WI38 (cell line): Measurements from ENCODE around the gene CBX5.

ENCODE experiments used
- H3K4me3 ChIP-seq: 2 replicates; pipeline ENCODE4 v1.5.1; 2011; ENCODE audit warnings: low read depth, mild to moderate bottlenecking, control low read depth, low read length
- TF ChIP-seq, protein P1 (sequence below): IDR thresholded peaks from 2 replicates; pipeline ENCODE4 v1.5.1; 2012; ENCODE audit warnings: low read depth, mild to moderate bottlenecking, control low read depth, low read length

Gene CBX5

DNA sequence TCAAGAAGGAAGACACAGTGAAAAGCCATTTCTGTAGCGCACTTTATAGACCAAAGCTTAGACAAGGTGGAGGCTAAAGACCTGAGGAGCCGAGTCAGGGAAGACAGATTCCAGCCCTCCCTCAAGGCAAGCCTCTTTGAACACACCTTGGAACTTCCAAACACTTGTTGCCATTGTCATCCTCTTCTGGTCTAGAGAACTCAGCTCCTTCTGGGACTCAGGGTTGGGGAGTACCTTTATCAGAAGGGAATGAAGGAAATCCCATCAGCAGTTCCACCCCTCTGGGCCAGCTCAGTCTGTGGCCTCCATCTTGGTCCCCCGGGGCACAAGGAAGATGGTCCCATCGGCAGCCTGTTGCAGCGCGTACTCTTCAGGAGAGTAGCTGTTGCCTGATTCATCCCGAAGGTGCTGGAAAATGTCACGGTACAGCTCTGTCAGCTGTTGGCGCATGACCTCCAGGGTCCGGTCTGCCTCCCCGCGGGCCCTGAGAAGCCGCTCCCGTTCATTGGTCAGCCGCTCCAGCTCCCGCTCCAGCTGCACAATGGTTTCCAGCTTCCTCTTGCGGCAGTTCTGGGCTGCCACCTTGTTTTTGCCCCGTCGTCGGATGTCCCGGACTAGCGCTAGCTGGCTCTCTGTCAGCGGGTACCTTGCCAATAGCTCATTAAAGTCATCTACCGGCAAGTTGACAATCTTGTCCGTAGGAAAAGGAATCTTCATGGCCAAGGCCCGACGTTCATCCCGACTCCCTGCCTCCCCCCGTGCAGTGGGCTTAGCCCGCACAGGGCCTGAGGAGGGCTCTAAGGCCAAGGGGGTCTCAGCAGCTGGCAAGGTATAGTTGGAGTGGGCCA lies 12.4 kb upstream of the CBX5 start:
- no peak overlapping the region for H3K4me3 ChIP-seq
- TF ChIP-seq, protein P1, sequence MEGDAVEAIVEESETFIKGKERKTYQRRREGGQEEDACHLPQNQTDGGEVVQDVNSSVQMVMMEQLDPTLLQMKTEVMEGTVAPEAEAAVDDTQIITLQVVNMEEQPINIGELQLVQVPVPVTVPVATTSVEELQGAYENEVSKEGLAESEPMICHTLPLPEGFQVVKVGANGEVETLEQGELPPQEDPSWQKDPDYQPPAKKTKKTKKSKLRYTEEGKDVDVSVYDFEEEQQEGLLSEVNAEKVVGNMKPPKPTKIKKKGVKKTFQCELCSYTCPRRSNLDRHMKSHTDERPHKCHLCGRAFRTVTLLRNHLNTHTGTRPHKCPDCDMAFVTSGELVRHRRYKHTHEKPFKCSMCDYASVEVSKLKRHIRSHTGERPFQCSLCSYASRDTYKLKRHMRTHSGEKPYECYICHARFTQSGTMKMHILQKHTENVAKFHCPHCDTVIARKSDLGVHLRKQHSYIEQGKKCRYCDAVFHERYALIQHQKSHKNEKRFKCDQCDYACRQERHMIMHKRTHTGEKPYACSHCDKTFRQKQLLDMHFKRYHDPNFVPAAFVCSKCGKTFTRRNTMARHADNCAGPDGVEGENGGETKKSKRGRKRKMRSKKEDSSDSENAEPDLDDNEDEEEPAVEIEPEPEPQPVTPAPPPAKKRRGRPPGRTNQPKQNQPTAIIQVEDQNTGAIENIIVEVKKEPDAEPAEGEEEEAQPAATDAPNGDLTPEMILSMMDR: no peak

DNA sequence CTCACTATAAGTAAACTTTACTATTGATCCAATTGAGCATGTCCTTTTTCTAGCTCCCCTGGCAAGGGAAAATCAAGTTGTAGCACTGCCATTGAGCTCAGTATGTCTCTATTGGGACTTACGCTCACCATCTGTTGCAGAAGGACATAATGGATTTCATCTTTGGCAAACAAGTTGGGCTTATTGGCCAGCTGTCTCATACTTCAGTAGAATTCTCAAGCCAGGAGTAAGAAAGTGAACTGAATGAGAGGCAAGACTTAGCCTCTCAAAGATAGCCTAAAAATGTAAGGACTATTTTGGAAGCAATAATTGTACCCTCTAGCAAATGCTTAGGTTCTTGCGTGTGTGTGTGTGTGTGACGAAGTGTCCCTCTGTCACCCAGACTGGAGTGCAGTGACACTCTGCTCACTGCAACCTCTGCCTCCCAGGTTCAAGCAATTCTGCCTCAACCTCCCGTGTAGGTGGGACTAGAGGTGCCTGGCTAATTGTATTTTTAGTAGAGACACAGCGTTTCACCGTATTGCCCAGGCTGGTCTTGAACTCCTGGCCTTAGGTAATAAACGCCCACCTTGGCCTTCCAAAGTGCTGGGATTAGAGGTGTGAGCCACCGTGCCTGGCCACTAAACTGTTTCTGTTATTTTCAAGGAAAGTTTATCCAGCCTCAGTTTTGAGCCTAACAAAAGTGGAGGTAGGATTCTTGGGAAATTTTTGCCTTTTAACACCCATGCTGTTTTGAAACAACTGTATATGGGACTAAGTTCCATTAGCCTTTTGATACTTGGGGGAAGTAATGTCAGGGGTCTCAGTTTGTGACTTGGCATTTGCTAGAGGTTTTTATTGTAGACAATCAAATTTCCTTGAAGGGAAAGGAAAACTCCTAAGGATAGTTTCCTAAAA lies 7.6 kb upstream of the CBX5 start:
- H3K4me3 ChIP-seq: no peak overlapping the region
- TF ChIP-seq, protein P1: no peak

DNA sequence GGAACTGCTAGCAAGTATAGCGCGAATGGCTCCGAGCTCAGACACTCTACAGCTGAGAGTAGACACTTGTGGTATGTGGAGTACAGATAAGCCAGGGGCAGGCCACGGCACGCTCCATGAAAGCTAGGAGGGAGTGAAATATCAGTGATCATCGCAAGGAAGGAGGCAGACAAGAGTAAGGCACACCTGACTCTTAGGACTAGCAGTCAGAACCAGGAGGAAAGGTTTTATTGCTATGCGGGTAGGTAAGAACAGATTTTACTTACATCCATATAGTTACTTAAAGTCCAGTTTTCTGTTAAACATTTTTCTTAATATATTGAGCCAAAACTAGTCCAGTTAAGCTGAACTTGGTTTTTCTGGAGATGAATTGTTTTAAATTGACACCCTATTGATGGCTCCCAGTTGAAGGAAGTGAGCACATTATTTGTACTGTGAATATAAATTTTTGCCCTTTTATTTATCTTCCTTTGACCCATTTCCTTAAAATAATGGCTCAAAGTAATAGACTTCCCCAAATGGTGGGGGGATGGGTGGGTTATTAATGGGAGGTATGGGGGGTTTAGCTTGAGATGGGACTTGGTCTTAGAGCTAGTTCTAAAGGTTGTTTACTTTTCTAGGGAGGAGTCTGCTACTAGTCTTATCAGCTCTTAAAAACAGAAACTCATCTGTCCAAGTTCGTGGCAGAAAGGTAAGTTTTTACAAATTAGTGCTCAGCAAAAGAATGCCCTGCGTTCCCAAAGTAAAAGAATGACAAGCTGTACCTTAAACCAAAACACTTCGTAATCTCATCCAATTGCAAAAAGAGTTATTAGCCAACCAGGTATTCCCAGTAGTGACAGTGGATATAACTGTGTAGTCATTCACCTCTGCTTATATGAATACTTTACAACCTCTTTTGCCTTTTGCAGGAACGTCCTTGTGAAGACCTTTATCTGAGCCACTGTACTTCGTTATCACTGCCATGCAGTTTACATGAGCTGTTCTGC lies 6.4 kb upstream of the CBX5 start:
- H3K4me3 ChIP-seq: no peak overlapping the region
- TF ChIP-seq, protein P1: no peak

DNA sequence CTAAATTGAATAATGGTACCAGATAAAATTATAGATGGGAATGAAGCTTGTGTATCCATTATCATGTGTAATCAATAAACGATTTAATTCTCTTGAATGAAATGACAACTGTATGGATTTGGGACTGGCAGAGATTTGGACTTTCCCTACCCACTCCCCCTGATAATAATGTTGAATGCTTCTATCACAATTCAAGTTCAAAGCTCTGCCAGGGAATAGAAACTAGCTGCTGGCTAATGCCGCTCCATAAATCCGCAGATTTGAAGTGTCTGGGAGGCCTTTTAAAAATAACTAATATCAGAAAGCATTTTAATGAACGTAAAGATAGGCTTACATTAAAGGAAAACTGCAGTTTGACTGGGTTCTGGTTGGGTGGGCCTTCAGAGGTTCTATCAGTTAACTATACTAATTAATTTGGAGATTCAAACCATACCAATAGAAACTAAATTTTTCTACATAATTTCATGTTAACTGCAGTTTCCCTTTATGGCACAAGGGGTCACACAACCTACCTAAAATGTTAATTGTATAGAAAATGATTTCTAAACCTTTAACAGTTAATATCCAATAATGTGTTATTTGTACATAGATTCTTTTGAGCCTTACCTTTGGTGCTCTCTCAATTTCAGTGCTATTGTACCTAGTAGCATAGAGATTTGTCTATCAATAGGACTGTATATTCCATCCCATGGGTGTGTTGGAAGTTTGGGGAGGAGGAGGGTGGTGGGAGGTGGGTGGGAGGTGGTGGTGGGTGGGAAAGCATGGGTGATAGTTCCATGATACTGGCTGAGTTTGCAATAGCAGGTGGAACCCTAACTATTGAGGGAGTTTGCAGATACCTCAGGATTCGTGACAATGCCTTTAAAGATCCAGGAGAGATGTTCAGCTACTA lies 5.5 kb upstream of the CBX5 start:
- no peak overlapping the region for H3K4me3 ChIP-seq
- TF ChIP-seq, protein P1: peak; percentile 14; the same call in 1 of the 2 replicates

DNA sequence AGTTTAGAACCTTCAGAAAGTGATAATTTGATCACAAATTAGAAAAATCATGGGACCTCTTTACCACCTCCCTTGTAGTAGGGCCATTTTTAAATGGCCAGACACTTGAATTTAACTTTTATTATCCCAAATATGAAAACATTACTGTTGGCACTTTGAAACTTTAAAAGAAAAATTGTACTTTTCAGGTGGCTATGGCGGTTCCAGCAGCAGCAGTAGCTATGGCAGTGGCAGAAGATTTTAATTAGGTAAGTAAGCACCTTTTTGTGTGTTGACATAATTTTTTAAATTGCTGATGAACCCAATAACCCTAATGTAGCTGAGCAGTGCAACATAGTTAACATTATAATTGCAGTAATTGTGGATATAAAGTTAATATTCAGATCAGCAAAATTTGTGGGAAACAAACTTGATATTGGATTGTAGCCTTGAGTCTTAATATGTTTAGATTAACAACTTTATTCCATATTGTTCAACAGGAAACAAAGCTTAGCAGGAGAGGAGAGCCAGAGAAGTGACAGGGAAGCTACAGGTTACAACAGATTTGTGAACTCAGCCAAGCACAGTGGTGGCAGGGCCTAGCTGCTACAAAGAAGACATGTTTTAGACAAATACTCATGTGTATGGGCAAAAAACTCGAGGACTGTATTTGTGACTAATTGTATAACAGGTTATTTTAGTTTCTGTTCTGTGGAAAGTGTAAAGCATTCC lies 4.3 kb upstream of the CBX5 start:
- H3K4me3 ChIP-seq: peak overlapping the region; percentile 98

DNA sequence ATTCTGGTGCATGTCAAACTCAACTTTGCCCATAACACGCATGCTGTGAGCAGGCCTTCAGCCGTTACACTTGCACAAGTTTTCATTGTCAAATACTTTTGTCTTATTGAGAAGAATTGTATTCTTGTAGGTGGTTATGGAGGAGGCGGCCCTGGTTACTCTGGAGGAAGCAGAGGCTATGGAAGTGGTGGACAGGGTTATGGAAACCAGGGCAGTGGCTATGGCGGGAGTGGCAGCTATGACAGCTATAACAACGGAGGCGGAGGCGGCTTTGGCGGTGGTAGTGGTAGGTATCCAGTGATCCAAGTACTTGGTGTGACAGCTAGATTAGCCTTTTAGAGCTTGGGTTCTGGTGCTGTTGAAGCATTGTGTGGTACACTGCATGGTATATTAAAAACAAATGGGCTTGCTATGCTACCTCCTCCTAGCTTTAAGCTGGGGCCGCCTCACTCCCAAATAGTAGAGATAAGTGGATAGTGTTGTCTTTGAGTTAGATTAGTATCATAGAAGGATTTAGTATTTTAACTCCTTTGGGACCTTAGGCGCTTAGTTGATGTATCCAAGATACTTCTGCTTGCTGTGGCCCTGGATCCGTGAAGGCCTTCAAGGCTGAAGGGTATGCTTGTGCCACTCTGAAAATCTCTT lies 3.1 kb upstream of the CBX5 start:
- TF ChIP-seq, protein P1: no peak

DNA sequence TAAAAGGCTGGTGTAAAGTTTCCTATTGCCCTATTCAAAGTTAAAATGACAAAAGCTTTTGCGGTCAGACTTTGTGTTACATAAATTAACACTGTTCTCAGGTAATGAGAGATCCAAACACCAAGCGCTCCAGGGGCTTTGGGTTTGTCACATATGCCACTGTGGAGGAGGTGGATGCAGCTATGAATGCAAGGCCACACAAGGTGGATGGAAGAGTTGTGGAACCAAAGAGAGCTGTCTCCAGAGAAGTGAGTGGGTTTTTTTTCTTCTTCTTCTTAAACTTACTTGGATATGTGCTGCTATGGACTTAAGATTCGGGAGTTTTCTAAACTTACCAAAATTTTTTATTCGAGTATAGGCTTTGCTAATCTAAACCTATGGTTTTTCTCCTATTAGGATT lies 1.8 kb upstream of the CBX5 start:
- H3K4me3 ChIP-seq: peak overlapping the region; percentile 98

More for the DNA sequence above, 3.1 kb upstream of the CBX5 start:
- peak overlapping the region; percentile 98 for H3K4me3 ChIP-seq

DNA sequence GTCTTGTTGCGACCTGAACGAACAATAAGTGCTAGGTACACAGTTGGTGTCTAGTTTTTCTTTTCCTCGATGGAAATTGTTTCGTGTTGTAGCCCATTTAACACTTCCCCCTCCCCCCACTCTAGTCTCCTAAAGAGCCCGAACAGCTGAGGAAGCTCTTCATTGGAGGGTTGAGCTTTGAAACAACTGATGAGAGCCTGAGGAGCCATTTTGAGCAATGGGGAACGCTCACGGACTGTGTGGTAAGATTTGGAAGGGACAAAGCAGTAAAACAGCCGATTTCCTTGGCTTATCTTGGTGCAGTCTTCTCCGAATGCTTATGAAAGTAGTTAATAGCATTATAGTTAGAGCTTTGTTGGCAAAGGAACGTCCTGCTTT lies 1.3 kb upstream of the CBX5 start:
- H3K4me3 ChIP-seq: peak overlapping the region; percentile 98
